ENCODE data around the gene NWD2.

GRCh38 chr4:37223732-37224131 lies 20.8 kb upstream of the NWD2 start:
- TF ChIP-seq CTCF (conservative IDR thresholded peaks at IDR 0.05; ENCODE audit: low read length) (no peak), EZH2phosphoT487 (IDR thresholded peaks at IDR 0.05; ENCODE audit: borderline replicate concordance) (no peak)
